Peyer's patch (tissue), 4 donors: Measurements from ENCODE around the gene DOCK9. TPM values are rescaled to one million over a fixed set of nuclear protein-coding genes. Genes with fewer than 3 reads are reported as not detected.

Source experiments
- DNase-seq, 3 donors: peaks; one replicate each; pipeline ENCODE4 v3.0.0-alpha.2; 2017 to 2019
- H3K27ac ChIP-seq, 4 donors: fragments of 200-600 bp; sonication (generic); one replicate each; pipeline ENCODE4 v1.5.1; 2016 to 2019
- H3K27me3 ChIP-seq, 2 donors: fragments of 200-600 bp; sonication (generic); one replicate each; pipeline ENCODE4 v1.5.1; 2019
- H3K36me3 ChIP-seq, 3 donors: fragments of 200-600 bp; sonication (generic); one replicate each; pipeline ENCODE4 v1.5.1; 2016 to 2019
- H3K4me1 ChIP-seq, 4 donors: fragments of 200-600 bp; sonication (generic); one replicate each; pipeline ENCODE4 v1.5.1; 2016 to 2019
- H3K4me3 ChIP-seq, 4 donors: fragments of 200-600 bp; sonication (generic); 1 replicate in 3 of 4; 2 replicates in 1 of 4; pipeline ENCODE4 v1.5.1; 2016 to 2019; ENCODE audit warnings: mild to moderate bottlenecking in 1 of 4
- H3K9me3 ChIP-seq, 4 donors: fragments of 200-600 bp; sonication (generic); one replicate each; pipeline ENCODE4 v1.5.1; 2016 to 2019; ENCODE audit warnings: mild to moderate bottlenecking in 1 of 4
- CTCF ChIP-seq, 6 experiments: fragments of 450-650 bp in 4 of 6; fragments of 200-600 bp in 2 of 6; sonication (generic) in 1 of 6; IDR thresholded peaks; one replicate each; pipeline ENCODE4 v1.5.1; 2017 to 2019; ENCODE audit warnings: antibody characterized with exemption in 6 of 6, mild to moderate bottlenecking in 3 of 6, moderate library complexity in 1 of 6
- POLR2A ChIP-seq, 2 donors: fragments of 450-650 bp; IDR thresholded peaks; one replicate each; pipeline ENCODE4 v1.5.1; 2017; ENCODE audit warnings: antibody characterized with exemption in 2 of 2, mild to moderate bottlenecking in 2 of 2, moderate library complexity in 2 of 2
- total RNA-seq, 4 donors: library from RNA; depleted of rRNA; stranded (reverse); fragments of >200 nt; gene quantifications; one replicate each; pipeline ENCODE4 v1.1.0, GENCODE V29; 2016

Gene DOCK9
- total RNA-seq, 4 donors from 2014 or later = 52.5 to 166 (median 54.2) TPM

GRCh38 chr13:99002172-99002710, 24.4 kb upstream of the DOCK9 start:
- H3K9me3 ChIP-seq = no peaks in the 10 kb centered on the region
- H3K27ac ChIP-seq = no peak overlapping the region
- TF ChIP-seq POLR2A (IDR thresholded peaks at IDR 0.05) = no peak
- TF ChIP-seq CTCF (IDR thresholded peaks at IDR 0.05) = no peak
- peaks cover 0 to 20% (median 0%) of the 10 kb centered on the region in 4 donors for H3K4me1 ChIP-seq
- H3K27me3 ChIP-seq = no peaks in the 10 kb centered on the region
- H3K36me3 ChIP-seq = no peaks in the 10 kb centered on the region
- H3K4me3 ChIP-seq = no peak overlapping the region
- no peak for DNase-seq

- Histone ChIP-seq H3K4me1 (peaks cover 0 to 20% (median 0%) of the 10 kb centered on the region in 4 donors), H3K4me3 (no peak overlapping the region), H3K27me3 (no peaks in the 10 kb centered on the region), H3K27ac (no peak overlapping the region), H3K9me3 (no peaks in the 10 kb centered on the region), H3K36me3 (no peaks in the 10 kb centered on the region)
- TF ChIP-seq POLR2A (IDR thresholded peaks at IDR 0.05) (no peak), CTCF (IDR thresholded peaks at IDR 0.05) (no peak)
- no peak for DNase-seq
Observed at GRCh38 chr13:99000137-99000536, 22.3 kb upstream of the DOCK9 start.

DNA sequence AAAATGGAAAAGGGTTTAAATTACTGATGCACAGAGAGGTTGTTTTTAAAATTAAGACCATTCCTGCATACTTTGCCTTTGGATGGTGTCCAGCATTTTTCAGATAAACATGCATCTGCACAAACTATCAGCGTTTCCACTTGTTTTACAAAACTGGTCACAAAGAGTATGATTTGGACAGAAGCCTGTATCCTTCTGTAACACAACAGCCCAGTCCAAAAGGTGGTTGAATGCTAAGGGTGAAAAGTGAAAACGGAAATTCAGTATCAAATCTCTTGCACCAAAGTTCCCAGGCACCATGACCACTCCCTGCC, 21.7 kb upstream of the DOCK9 start:
- DNase-seq = no peak
- Histone ChIP-seq H3K9me3 (no peaks in the 10 kb centered on the region), H3K27me3 (no peaks in the 10 kb centered on the region), H3K4me1 (peaks cover 0 to 20% (median 0%) of the 10 kb centered on the region in 4 donors), H3K27ac (no peak overlapping the region), H3K36me3 (no peaks in the 10 kb centered on the region), H3K4me3 (no peak overlapping the region)
- TF ChIP-seq POLR2A (IDR thresholded peaks at IDR 0.05) (no peak), CTCF (IDR thresholded peaks at IDR 0.05) (no peak)

DNA sequence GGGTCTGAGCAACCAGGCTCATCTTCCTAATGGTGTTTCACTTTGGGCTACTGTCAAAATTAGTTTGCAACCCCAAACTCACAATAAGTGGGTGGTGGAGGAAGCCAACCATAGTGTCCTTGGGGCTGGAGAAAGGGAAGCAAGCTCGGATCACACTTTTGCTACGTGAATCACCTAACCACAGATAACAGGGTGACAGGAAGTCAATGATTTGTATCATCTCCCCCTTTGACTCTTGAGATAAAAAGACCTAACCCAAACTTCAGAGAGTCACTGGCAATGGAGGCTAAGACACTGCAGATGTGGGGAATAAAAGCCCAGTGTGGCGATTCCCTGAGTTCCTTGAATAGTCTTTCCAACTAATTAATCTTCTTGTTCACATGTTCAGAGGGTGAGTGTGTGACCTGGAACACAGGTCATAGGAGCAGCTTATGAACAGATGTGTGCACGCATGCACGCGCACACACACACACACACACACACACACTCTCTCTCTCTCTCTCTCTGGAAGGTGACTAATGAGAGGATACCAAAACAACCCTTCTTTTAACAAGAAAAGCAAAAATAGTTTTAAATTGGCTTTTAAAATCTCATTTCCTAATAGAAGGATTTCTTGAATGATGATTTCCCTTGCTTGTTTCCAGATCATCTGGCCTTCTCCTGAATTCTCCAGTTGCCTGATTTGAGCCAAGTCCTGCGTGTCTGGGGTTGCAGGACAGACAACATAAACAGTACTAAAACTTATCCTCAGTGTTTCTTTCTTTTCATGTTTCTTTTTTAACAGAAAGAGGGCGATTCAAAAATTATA, 21.2 kb upstream of the DOCK9 start:
- H3K4me1 ChIP-seq = peaks cover 0 to 19% (median 0%) of the 10 kb centered on the region in 4 donors
- H3K9me3 ChIP-seq = no peaks in the 10 kb centered on the region
- H3K4me3 ChIP-seq = no peak overlapping the region
- H3K27ac ChIP-seq = no peak overlapping the region
- H3K36me3 ChIP-seq = no peaks in the 10 kb centered on the region
- no peak for DNase-seq
- no peak for TF ChIP-seq CTCF (IDR thresholded peaks at IDR 0.05)
- no peak for TF ChIP-seq POLR2A (IDR thresholded peaks at IDR 0.05)
- no peaks in the 10 kb centered on the region for H3K27me3 ChIP-seq

GRCh38 chr13:98997738-98998641, 20.1 kb upstream of the DOCK9 start:
- Histone ChIP-seq H3K27me3 (no peaks in the 10 kb centered on the region), H3K9me3 (no peaks in the 10 kb centered on the region), H3K4me1 (peaks cover 0 to 16% (median 0%) of the 10 kb centered on the region in 4 donors), H3K27ac (no peak overlapping the region), H3K36me3 (no peaks in the 10 kb centered on the region), H3K4me3 (no peak overlapping the region)
- peak in 2 of 3 donors; percentile 56 to 62 for DNase-seq
- TF ChIP-seq POLR2A (IDR thresholded peaks at IDR 0.05) (no peak), CTCF (IDR thresholded peaks at IDR 0.05) (no peak)
